ENCODE data around the gene GRID1.

Gene GRID1

GRCh38 chr10:85600744-85601081, 765.9 kb downstream of the GRID1 start:
- DNase-seq: no peak

- DNase-seq: no peak
Observed at GRCh38 chr10:85600026-85600743, 766.4 kb downstream of the GRID1 start.

GRCh38 chr10:85599081-85599480, 767.5 kb downstream of the GRID1 start:
- DNase-seq: no peak

GRCh38 chr10:85598646-85599045, 767.9 kb downstream of the GRID1 start:
- DNase-seq: no peak

GRCh38 chr10:85597006-85597405, 769.6 kb downstream of the GRID1 start:
- DNase-seq: no peak

GRCh38 chr10:85596389-85596788, 770.2 kb downstream of the GRID1 start:
- no peak for DNase-seq

GRCh38 chr10:85594239-85594638, 772.4 kb downstream of the GRID1 start:
- no peak for DNase-seq

GRCh38 chr10:85593226-85593772, 773.3 kb downstream of the GRID1 start:
- no peak for DNase-seq

GRCh38 chr10:85581371-85581770, 785.2 kb downstream of the GRID1 start:
- no peak for DNase-seq

GRCh38 chr10:85580585-85580984, 786.0 kb downstream of the GRID1 start:
- DNase-seq: no peak

GRCh38 chr10:85578860-85579259, 787.7 kb downstream of the GRID1 start:
- no peak for DNase-seq

GRCh38 chr10:85575441-85575840, 791.2 kb downstream of the GRID1 start:
- no peak for DNase-seq

- DNase-seq: no peak
Observed at GRCh38 chr10:85570871-85571270, 795.7 kb downstream of the GRID1 start.

GRCh38 chr10:85565381-85565780, 801.2 kb downstream of the GRID1 start:
- DNase-seq: no peak

- DNase-seq: no peak
Observed at GRCh38 chr10:85558533-85558932, 808.1 kb downstream of the GRID1 start.

GRCh38 chr10:85557706-85558105, 808.9 kb downstream of the GRID1 start:
- DNase-seq: no peak

- DNase-seq: no peak
Observed at GRCh38 chr10:85557077-85557476, 809.5 kb downstream of the GRID1 start.

All from EL (cell line).